B cell (primary cell): ENCODE measurements around the gene FTCD. TPM values are rescaled to one million over a fixed set of nuclear protein-coding genes. Genes with fewer than 3 reads are reported as not detected.

Source experiments
- ATAC-seq: fragments of 200-7000 bp; cut with Tn5 transposase; one replicate; pipeline ENCODE4 v1.10.0; 2021; ENCODE audit warnings: low read depth, mild to moderate bottlenecking, moderate number of reproducible peaks, moderate library complexity
- CTCF ChIA-PET: fragments of 350-600 bp; sonication (Branson Sonifier 250); formaldehyde crosslinking; loops from one replicate; lab custom pipeline; 2021; ENCODE audit warnings: antibody characterized with exemption, inconsistent platforms; lab: Charles Lee
- POLR2A ChIA-PET: fragments of 350-600 bp; sonication (Branson Sonifier 250); formaldehyde crosslinking; loops from one replicate; lab custom pipeline; 2021; ENCODE audit warnings: antibody characterized with exemption; lab: Charles Lee
- DNase-seq: peaks from one replicate; pipeline ENCODE4 v3.0.0; 2013
- H2AFZ ChIP-seq: 2 replicates; pipeline ENCODE4 v1.6.1; 2012; ENCODE audit warnings: mild to moderate bottlenecking, low read depth, low read length; ENCODE audit not compliant: insufficient read depth, poor library complexity, severe bottlenecking
- H3K27ac ChIP-seq, 2 donors: 1 replicate in 1 of 2; 2 replicates in 1 of 2; pipeline ENCODE4 v1.5.1; 2012 to 2013; ENCODE audit warnings: low read length in 2 of 2, mild to moderate bottlenecking in 2 of 2, moderate library complexity in 1 of 2
- H3K27me3 ChIP-seq, 4 experiments: fragments of 200-600 bp in 1 of 4; sonication (generic) in 1 of 4; replicated peaks in 1 of 4; 1 replicate in 2 of 4; 2 replicates in 2 of 4; pipeline versions ENCODE4 v1.6.1 to v1.7.0; 2013 to 2016; ENCODE audit warnings: low read length in 3 of 4, mild to moderate bottlenecking in 2 of 4, mixed read lengths in 1 of 4, moderate library complexity in 1 of 4; ENCODE audit not compliant: insufficient read depth in 4 of 4, control insufficient read depth in 3 of 4; ENCODE audit errors: control extremely low read depth in 1 of 4
- H3K36me3 ChIP-seq, 2 experiments: replicated peaks in 1 of 2; 1 replicate in 1 of 2; 2 replicates in 1 of 2; pipeline versions ENCODE4 v1.6.1 to v1.7.1; 2013; ENCODE audit warnings: low read length in 1 of 2; ENCODE audit not compliant: insufficient read depth in 2 of 2, control insufficient read depth in 1 of 2; ENCODE audit errors: control extremely low read depth in 1 of 2, extremely low read depth in 1 of 2
- H3K4me1 ChIP-seq, 2 donors: fragments of 200-600 bp in 1 of 2; sonication (generic) in 1 of 2; 1 replicate in 1 of 2; 2 replicates in 1 of 2; pipeline versions ENCODE4 v1.5.1 to v1.6.1; 2013 to 2017; ENCODE audit warnings: low read length in 2 of 2; ENCODE audit not compliant: control insufficient read depth in 2 of 2, insufficient read depth in 2 of 2
- H3K4me2 ChIP-seq: replicated peaks from 2 replicates; pipeline ENCODE3; 2012; ENCODE audit warnings: mild to moderate bottlenecking, low read depth, low read length; ENCODE audit not compliant: poor library complexity, severe bottlenecking
- H3K4me3 ChIP-seq, 5 experiments: fragments of 200-600 bp in 1 of 5; sonication (generic) in 1 of 5; 1 replicate in 3 of 5; 2 replicates in 2 of 5; pipeline versions ENCODE4 v1.5.1 to v1.7.0; 2011 to 2016; ENCODE audit warnings: low read length in 4 of 5, mild to moderate bottlenecking in 4 of 5, low read depth in 2 of 5, control low read depth in 1 of 5, moderate library complexity in 1 of 5; ENCODE audit not compliant: insufficient read depth in 1 of 5; ENCODE audit errors: control extremely low read depth in 1 of 5, extremely low read depth in 1 of 5
- H3K79me2 ChIP-seq: fragments of 200-600 bp; sonication (generic); one replicate; pipeline ENCODE4 v1.6.0; 2016; ENCODE audit warnings: low read length; ENCODE audit not compliant: control insufficient read depth, insufficient read depth
- H3K9ac ChIP-seq: fragments of 200-600 bp; sonication (generic); 2 replicates; pipeline ENCODE4 v1.6.1; 2017; ENCODE audit warnings: mild to moderate bottlenecking, low read length, moderate library complexity
- H3K9me3 ChIP-seq, 3 donors: one replicate each; pipeline versions ENCODE4 v1.6.1 to v1.7.1; 2013; ENCODE audit warnings: low read length in 2 of 3; ENCODE audit not compliant: control insufficient read depth in 2 of 3, insufficient read depth in 1 of 3; ENCODE audit errors: control extremely low read depth in 1 of 3
- H4K20me1 ChIP-seq: 2 replicates; pipeline ENCODE4 v1.6.0; 2012; ENCODE audit warnings: mild to moderate bottlenecking, low read length; ENCODE audit not compliant: insufficient read depth, control insufficient read depth, poor library complexity, severe bottlenecking
- H3K27ac Mint-ChIP-seq: one replicate; pipeline ENCODE4 v1.8.0; 2021; ENCODE audit warnings: mixed read lengths
- H3K27me3 Mint-ChIP-seq: one replicate; pipeline ENCODE4 v1.8.0; 2021; ENCODE audit warnings: mixed read lengths
- H3K4me1 Mint-ChIP-seq: one replicate; pipeline ENCODE4 v1.8.0; 2021; ENCODE audit warnings: mixed read lengths
- H3K4me3 Mint-ChIP-seq: one replicate; pipeline ENCODE4 v1.8.0; 2021; ENCODE audit warnings: mixed read lengths
- H3K9me3 Mint-ChIP-seq: one replicate; pipeline ENCODE4 v1.8.0; 2022; ENCODE audit warnings: mixed read lengths; ENCODE audit not compliant: insufficient read depth
- EZH2 ChIP-seq: IDR thresholded peaks from 2 replicates; pipeline ENCODE4 v1.6.1; 2012; ENCODE audit warnings: borderline replicate concordance, low read depth, mild to moderate bottlenecking, moderate library complexity, low read length; ENCODE audit not compliant: insufficient read depth, poor library complexity, severe bottlenecking
- WGBS: methylation state at CpG from one replicate; pipeline ENCODE4 v1.1.5; 2013; ENCODE audit warnings: missing lambda C conversion rate; ENCODE audit not compliant: insufficient coverage; 5-methylcytosine and 5-hydroxymethylcytosine counted together
- intact Hi-C: fragments of 100-400 bp; cut with micrococcal nuclease; formaldehyde crosslinking; loops from one replicate; pipeline ENCODE4 v1.10.0; 2022
- polyA plus RNA-seq: library from polyadenylated mRNA; depleted of rRNA; stranded (reverse); fragments of >200 nt; gene quantifications from 2 replicates; pipeline ENCODE4 v1.2.3, GENCODE V29; 2012
- total RNA-seq, 2 donors: library from RNA; stranded (reverse); fragments of 120-200 nt in 1 of 2; gene quantifications; 1 replicate in 1 of 2; 2 replicates in 1 of 2; pipeline versions ENCODE4 v1.2.3 to v1.2.4, GENCODE V29; 2013 to 2022
- TF ChIP-seq, protein P1 (sequence below): fragments of 200-600 bp; IDR thresholded peaks from one replicate; pipeline ENCODE4 v1.8.0; 2022; ENCODE audit warnings: antibody characterized with exemption, mild to moderate bottlenecking

Gene FTCD
- total and polyA plus RNA-seq, 2 donors (not counting 1 experiment from before 2014, with no cell fraction given) = 0.22 to 0.39 TPM

DNA sequence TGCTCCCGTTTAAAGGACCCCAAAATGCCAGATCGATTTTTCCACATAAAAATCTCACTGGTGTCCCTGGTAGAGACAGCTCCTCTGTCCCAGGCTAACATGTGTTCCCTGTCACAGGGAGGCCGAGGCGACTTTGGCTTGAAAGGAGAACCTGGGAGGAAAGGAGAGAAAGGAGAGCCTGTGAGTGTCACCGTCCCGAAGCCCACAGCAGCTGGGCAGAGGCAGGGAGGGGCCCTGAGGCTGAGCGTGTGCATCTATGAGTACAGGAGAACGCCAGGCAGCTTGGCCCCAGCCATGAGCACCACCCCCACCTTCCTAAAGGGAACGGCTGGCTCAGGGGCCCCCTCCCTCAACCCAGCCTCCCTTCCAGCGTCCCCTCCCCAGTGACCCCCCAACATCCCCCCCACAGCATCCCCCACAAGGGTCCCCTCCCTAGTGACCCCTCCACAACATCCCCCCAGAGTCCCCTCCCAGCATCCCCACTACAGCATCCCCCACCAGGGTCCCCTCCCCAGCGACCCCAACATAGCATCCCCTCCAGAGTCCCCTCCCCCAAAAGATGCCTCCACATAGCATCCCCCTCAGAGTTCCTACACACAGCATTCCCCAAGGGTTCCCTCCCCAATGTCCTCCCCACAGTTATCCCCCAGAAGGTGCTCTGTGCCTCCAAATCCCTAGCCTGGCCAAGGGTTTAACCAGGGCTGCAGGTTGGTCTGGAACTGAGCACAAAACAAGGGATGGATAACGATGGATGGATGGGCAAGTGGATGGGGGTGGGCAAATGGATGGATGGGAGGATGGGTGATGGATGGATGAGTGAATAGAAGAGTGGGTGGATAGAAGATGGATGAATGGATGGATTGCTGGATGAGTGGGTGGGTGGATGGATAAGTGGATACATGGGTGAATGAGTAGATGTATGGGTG lies 32.4 kb downstream of the FTCD start:
- Histone ChIP-seq H3K9ac (no peak overlapping the region), H3K36me3 (no peaks in the 10 kb centered on the region), H2AFZ (no peak overlapping the region), H3K4me1 (no peaks in the 10 kb centered on the region), H3K27ac (no peak overlapping the region), H4K20me1 (no peaks in the 10 kb centered on the region), H3K79me2 (no peaks in the 10 kb centered on the region), H3K27me3 (no peaks in the 10 kb centered on the region), H3K9me3 (no peaks in the 10 kb centered on the region), H3K4me3 (no peak overlapping the region), H3K4me2 (no peak overlapping the region)
- WGBS = 96% methylated on average over 10 of the region's 12 CpGs
- H3K27me3 Mint-ChIP-seq = no peaks in the 10 kb centered on the region
- no peak overlapping the region for H3K4me3 Mint-ChIP-seq
- ChIA-PET CTCF (no interaction called here), POLR2A (no interaction called here)
- H3K9me3 Mint-ChIP-seq = no peaks in the 10 kb centered on the region
- H3K27ac Mint-ChIP-seq = no peak overlapping the region
- ATAC-seq = no peak
- H3K4me1 Mint-ChIP-seq = no peaks in the 10 kb centered on the region
- intact Hi-C loops = no loop called here
- DNase-seq = no peak
- TF ChIP-seq, protein P1, sequence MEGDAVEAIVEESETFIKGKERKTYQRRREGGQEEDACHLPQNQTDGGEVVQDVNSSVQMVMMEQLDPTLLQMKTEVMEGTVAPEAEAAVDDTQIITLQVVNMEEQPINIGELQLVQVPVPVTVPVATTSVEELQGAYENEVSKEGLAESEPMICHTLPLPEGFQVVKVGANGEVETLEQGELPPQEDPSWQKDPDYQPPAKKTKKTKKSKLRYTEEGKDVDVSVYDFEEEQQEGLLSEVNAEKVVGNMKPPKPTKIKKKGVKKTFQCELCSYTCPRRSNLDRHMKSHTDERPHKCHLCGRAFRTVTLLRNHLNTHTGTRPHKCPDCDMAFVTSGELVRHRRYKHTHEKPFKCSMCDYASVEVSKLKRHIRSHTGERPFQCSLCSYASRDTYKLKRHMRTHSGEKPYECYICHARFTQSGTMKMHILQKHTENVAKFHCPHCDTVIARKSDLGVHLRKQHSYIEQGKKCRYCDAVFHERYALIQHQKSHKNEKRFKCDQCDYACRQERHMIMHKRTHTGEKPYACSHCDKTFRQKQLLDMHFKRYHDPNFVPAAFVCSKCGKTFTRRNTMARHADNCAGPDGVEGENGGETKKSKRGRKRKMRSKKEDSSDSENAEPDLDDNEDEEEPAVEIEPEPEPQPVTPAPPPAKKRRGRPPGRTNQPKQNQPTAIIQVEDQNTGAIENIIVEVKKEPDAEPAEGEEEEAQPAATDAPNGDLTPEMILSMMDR = no peak
- no peak for TF ChIP-seq EZH2

GRCh38 chr21:46122237-46122671 lies 33.1 kb downstream of the FTCD start:
- WGBS = 80% methylated on average over 12 of the region's 12 CpGs
- Histone ChIP-seq H3K4me1 (no peaks in the 10 kb centered on the region), H3K36me3 (no peaks in the 10 kb centered on the region), H4K20me1 (no peaks in the 10 kb centered on the region), H3K4me2 (no peak overlapping the region), H3K9me3 (no peaks in the 10 kb centered on the region), H3K79me2 (no peaks in the 10 kb centered on the region), H3K27ac (no peak overlapping the region), H3K4me3 (no peak overlapping the region), H3K27me3 (no peaks in the 10 kb centered on the region), H3K9ac (no peak overlapping the region), H2AFZ (no peak overlapping the region)
- ChIA-PET POLR2A (no interaction called here), CTCF (no interaction called here)
- Mint-ChIP-seq H3K4me1 (no peaks in the 10 kb centered on the region), H3K9me3 (no peaks in the 10 kb centered on the region), H3K4me3 (no peak overlapping the region), H3K27me3 (no peaks in the 10 kb centered on the region), H3K27ac (no peak overlapping the region)
- DNase-seq = no peak
- TF ChIP-seq, protein P1 = no peak
- TF ChIP-seq EZH2 = no peak
- ATAC-seq = no peak
- intact Hi-C loops = no loop called here
